Measurements from ENCODE around the gene MYBBP1A.
"Not testable (repeated sequence)": the region's sequence is repeated elsewhere in the genome, so short reads cannot be mapped to it uniquely, and the experiment has no call there.

The MYBBP1A gene

GRCh38 chr17:4590042-4590441, 34.9 kb upstream of the MYBBP1A start:
- not testable (repeated sequence) for DNase-seq

- DNase-seq = no peak
Measured at GRCh38 chr17:4588898-4589625, 33.9 kb upstream of the MYBBP1A start.

GRCh38 chr17:4588391-4588790, 33.2 kb upstream of the MYBBP1A start:
- DNase-seq = no peak

GRCh38 chr17:4587803-4588202, 32.6 kb upstream of the MYBBP1A start:
- DNase-seq = no peak

GRCh38 chr17:4587195-4587594, 32.0 kb upstream of the MYBBP1A start:
- no peak for DNase-seq

GRCh38 chr17:4586043-4586442, 30.9 kb upstream of the MYBBP1A start:
- no peak for DNase-seq

- no peak for DNase-seq
Measured at GRCh38 chr17:4585638-4585994, 30.4 kb upstream of the MYBBP1A start.

GRCh38 chr17:4584917-4585637, 29.9 kb upstream of the MYBBP1A start:
- DNase-seq = no peak

- no peak for DNase-seq
Measured at GRCh38 chr17:4584101-4584916, 29.1 kb upstream of the MYBBP1A start, which contains the start of gene SMTNL2. TSS of gene SMTNL2 (plus strand) at chr17:4584529. CDS start at chr17:4584606, 77 bp downstream.

GRCh38 chr17:4583782-4584100, 28.6 kb upstream of the MYBBP1A start:
- no peak for DNase-seq

- no peak for DNase-seq
Measured at GRCh38 chr17:4583206-4583605, 28.0 kb upstream of the MYBBP1A start.

- DNase-seq = no peak
Measured at GRCh38 chr17:4582691-4583090, 27.5 kb upstream of the MYBBP1A start.

GRCh38 chr17:4582101-4582501, 26.9 kb upstream of the MYBBP1A start:
- no peak for DNase-seq

- DNase-seq = no peak
Measured at GRCh38 chr17:4580291-4580690, 25.1 kb upstream of the MYBBP1A start.

GRCh38 chr17:4579678-4580077, 24.5 kb upstream of the MYBBP1A start:
- DNase-seq = no peak

- not testable (repeated sequence) for DNase-seq
Measured at GRCh38 chr17:4578349-4578748, 23.2 kb upstream of the MYBBP1A start.

GRCh38 chr17:4577386-4577993, 22.3 kb upstream of the MYBBP1A start:
- DNase-seq = no peak

GRCh38 chr17:4576729-4577322, 21.6 kb upstream of the MYBBP1A start:
- no peak for DNase-seq

- no peak for DNase-seq
Measured at GRCh38 chr17:4576161-4576558, 21.0 kb upstream of the MYBBP1A start.

GRCh38 chr17:4574448-4575045, 19.4 kb upstream of the MYBBP1A start:
- no peak for DNase-seq

GRCh38 chr17:4573669-4574068, 18.5 kb upstream of the MYBBP1A start:
- DNase-seq = no peak

- DNase-seq = no peak
Measured at GRCh38 chr17:4573115-4573514, 17.9 kb upstream of the MYBBP1A start.

- DNase-seq = no peak
Measured at GRCh38 chr17:4572131-4572530, 16.9 kb upstream of the MYBBP1A start.
